Gastrocnemius medialis (tissue), 4 donors: Measurements from ENCODE around the gene BGLAP. TPM values are rescaled to one million over a fixed set of nuclear protein-coding genes. Genes with fewer than 3 reads are reported as not detected.

Experiments
- ATAC-seq, 2 donors: fragments of 150-250 bp; one replicate each; pipeline ENCODE4 v1.9.1; 2016
- DNase-seq, 2 donors: peaks; one replicate each; pipeline ENCODE4 v3.0.0-alpha.2; 2019
- H3K27ac ChIP-seq, 4 donors: fragments of 200-600 bp; sonication (generic); 1 replicate in 1 of 4; 2 replicates in 3 of 4; pipeline ENCODE4 v1.5.1; 2016 to 2018; ENCODE audit warnings: mild to moderate bottlenecking in 2 of 4, moderate library complexity in 1 of 4
- H3K27me3 ChIP-seq, 3 donors: fragments of 200-600 bp; sonication (generic) in 2 of 3; 1 replicate in 1 of 3; 2 replicates in 2 of 3; pipeline versions ENCODE4 v1.5.1 to v1.6.0; 2016 to 2019; ENCODE audit warnings: mild to moderate bottlenecking in 1 of 3, moderate library complexity in 1 of 3
- H3K36me3 ChIP-seq, 2 donors: fragments of 200-600 bp; sonication (generic) in 1 of 2; one replicate each; pipeline ENCODE4 v1.5.1; 2017 to 2018
- H3K4me1 ChIP-seq, 2 donors: fragments of 200-600 bp; sonication (generic) in 1 of 2; one replicate each; pipeline ENCODE4 v1.5.1; 2016 to 2017; ENCODE audit warnings: mild to moderate bottlenecking in 2 of 2
- H3K4me3 ChIP-seq, 4 donors: fragments of 200-600 bp; sonication (generic) in 3 of 4; 1 replicate in 1 of 4; 2 replicates in 3 of 4; pipeline ENCODE4 v1.5.1; 2016 to 2019; ENCODE audit warnings: mild to moderate bottlenecking in 2 of 4
- H3K9me3 ChIP-seq, 3 donors: fragments of 200-600 bp; sonication (generic) in 2 of 3; 1 replicate in 1 of 3; 2 replicates in 2 of 3; pipeline ENCODE4 v1.5.1; 2016 to 2019
- CTCF ChIP-seq, 5 experiments: fragments of 450-650 bp in 3 of 5; fragments of 200-600 bp in 2 of 5; sonication (generic) in 2 of 5; IDR thresholded peaks in 4 of 5; conservative IDR thresholded peaks in 1 of 5; 1 replicate in 4 of 5; 2 replicates in 1 of 5; pipeline ENCODE4 v1.5.1; 2016 to 2019; ENCODE audit warnings: antibody characterized with exemption in 5 of 5, mild to moderate bottlenecking in 3 of 5, moderate library complexity in 3 of 5
- POLR2A ChIP-seq, 2 donors: fragments of 450-650 bp; IDR thresholded peaks; one replicate each; pipeline ENCODE4 v1.6.1; 2017; ENCODE audit warnings: antibody characterized with exemption in 2 of 2, mild to moderate bottlenecking in 2 of 2, moderate library complexity in 2 of 2
- in situ Hi-C, 4 donors: fragments of 200-750 bp; cut with MboI; loops; one replicate each; pipeline versions ENCODE4 v1.15.0 to v1.8.0; 2017; ENCODE audit warnings: low sequenced_read_pairs in 4 of 4
- intact Hi-C: fragments of 100-400 bp; cut with DNase I; formaldehyde crosslinking; loops from one replicate; pipeline ENCODE4 v1.15.1; 2023; ENCODE audit warnings: low total_unique reads
- total RNA-seq, 4 donors: library from RNA; depleted of rRNA; stranded (reverse); fragments of >200 nt; gene quantifications; one replicate each; pipeline versions ENCODE4 v1.1.0 to v1.2.3, GENCODE V29; 2016

Gene BGLAP
- total RNA-seq, 4 donors from 2014 or later: not detected

GRCh38 chr1:156241311-156241811, 623 bp upstream of the BGLAP start:
- intact Hi-C loops: no loop called here
- DNase-seq (no peak), ATAC-seq (no peak)
- Histone ChIP-seq H3K27ac (no peak overlapping the region), H3K27me3 (peaks cover 16 to 18% (median 16%) of the 10 kb centered on the region in 3 donors), H3K36me3 (peaks cover 0 to 46% of the 10 kb centered on the region in 2 donors), H3K9me3 (no peaks in the 10 kb centered on the region), H3K4me1 (peaks cover 0 to 10% of the 10 kb centered on the region in 2 donors), H3K4me3 (no peak overlapping the region)
- TF ChIP-seq CTCF (IDR thresholded peaks at IDR 0.05 in 4 of 5, conservative IDR thresholded peaks at IDR 0.05 in 1 of 5) (no peak), POLR2A (IDR thresholded peaks at IDR 0.05) (no peak)
- in situ Hi-C loops: no loop called here

GRCh38 chr1:156242738-156243137, 754 bp downstream of the BGLAP start:
- ATAC-seq (no peak), DNase-seq (no peak)
- Histone ChIP-seq H3K27ac (no peak overlapping the region), H3K27me3 (peaks cover 17 to 20% (median 20%) of the 10 kb centered on the region in 3 donors), H3K9me3 (no peaks in the 10 kb centered on the region), H3K36me3 (peaks cover 0 to 32% of the 10 kb centered on the region in 2 donors), H3K4me1 (peaks cover 5 to 10% of the 10 kb centered on the region in 2 donors), H3K4me3 (no peak overlapping the region)
- intact Hi-C loops (no loop called here), in situ Hi-C loops (no loop called here)
- TF ChIP-seq POLR2A (IDR thresholded peaks at IDR 0.05): no peak
- TF ChIP-seq CTCF (IDR thresholded peaks at IDR 0.05 in 4 of 5, conservative IDR thresholded peaks at IDR 0.05 in 1 of 5): no peak

GRCh38 chr1:156244126-156244525, 2.1 kb downstream of the BGLAP start:
- Histone ChIP-seq H3K9me3 (no peaks in the 10 kb centered on the region), H3K36me3 (peaks cover 0 to 21% of the 10 kb centered on the region in 2 donors), H3K4me3 (no peak overlapping the region), H3K27ac (no peak overlapping the region), H3K4me1 (peaks cover 7 to 10% of the 10 kb centered on the region in 2 donors), H3K27me3 (peaks cover 17 to 20% (median 20%) of the 10 kb centered on the region in 3 donors)
- no peak for TF ChIP-seq CTCF (IDR thresholded peaks at IDR 0.05 in 4 of 5, conservative IDR thresholded peaks at IDR 0.05 in 1 of 5)
- no peak for TF ChIP-seq POLR2A (IDR thresholded peaks at IDR 0.05)
- in situ Hi-C loops: no loop called here
- DNase-seq: no peak
- ATAC-seq: no peak
- intact Hi-C loops: no loop called here

- Histone ChIP-seq H3K4me3 (no peak overlapping the region), H3K27me3 (peaks cover 17 to 20% (median 20%) of the 10 kb centered on the region in 3 donors), H3K27ac (no peak overlapping the region), H3K36me3 (peaks cover 0 to 21% of the 10 kb centered on the region in 2 donors), H3K9me3 (no peaks in the 10 kb centered on the region), H3K4me1 (peaks cover 7 to 10% of the 10 kb centered on the region in 2 donors)
- in situ Hi-C loops (no loop called here), intact Hi-C loops (no loop called here)
- TF ChIP-seq CTCF (IDR thresholded peaks at IDR 0.05 in 4 of 5, conservative IDR thresholded peaks at IDR 0.05 in 1 of 5) (no peak), POLR2A (IDR thresholded peaks at IDR 0.05) (no peak)
- DNase-seq (no peak), ATAC-seq (no peak)
These were observed 2.7 kb downstream of the BGLAP start for GRCh38 chr1:156244712-156245111.
